ENCODE data around the gene CCDC127.

DNA sequence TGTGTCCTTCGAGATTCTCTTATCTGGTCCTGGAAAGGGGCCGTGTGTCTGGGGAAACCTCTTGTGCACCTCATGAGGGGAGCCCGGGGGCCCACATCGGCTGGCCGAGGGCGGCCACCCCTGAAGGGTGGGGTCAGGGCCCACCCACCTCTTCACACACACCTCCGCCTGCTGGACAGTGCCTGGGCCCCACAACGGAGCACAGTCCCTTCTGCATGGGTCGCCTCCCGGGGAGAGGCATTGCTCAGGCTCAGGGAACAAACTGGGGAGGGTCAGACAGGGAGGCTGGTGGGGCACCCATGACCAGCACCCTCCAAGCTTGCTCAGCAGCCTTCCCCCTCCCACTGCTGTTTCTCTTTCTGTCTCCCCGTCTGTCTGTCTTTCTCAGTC lies 28.0 kb downstream of the CCDC127 start:
- TF ChIP-seq POLR2A (IDR thresholded peaks at IDR 0.05; ENCODE audit: insufficient read depth in 1 of 2, low read depth in 2 of 2, low read length in 2 of 2) = no peak
- no peak for TF ChIP-seq RELA (CRISPR knock-in tag; IDR thresholded peaks at IDR 0.05)
- TF ChIP-seq ZNF589 (CRISPR knock-in tag; conservative IDR thresholded peaks at IDR 0.05) = no peak

Measured in HepG2 (cell line).